Activated naive CD8-positive, alpha-beta T cell (primary cell): ENCODE data around the gene JAKMIP1.

Experiments
- H3K27ac Mint-ChIP-seq: one replicate; pipeline ENCODE4 v1.8.0; 2021; ENCODE audit warnings: mixed read lengths
- H3K27me3 Mint-ChIP-seq: one replicate; pipeline ENCODE4 v1.8.0; 2021; ENCODE audit warnings: mixed read lengths
- H3K36me3 Mint-ChIP-seq: one replicate; pipeline ENCODE4 v1.8.0; 2021; ENCODE audit warnings: mixed read lengths
- H3K4me1 Mint-ChIP-seq: one replicate; pipeline ENCODE4 v1.8.0; 2021; ENCODE audit warnings: low read depth, mixed read lengths
- H3K4me3 Mint-ChIP-seq: one replicate; pipeline ENCODE4 v1.8.0; 2021; ENCODE audit warnings: mild to moderate bottlenecking, mixed read lengths
- H3K9me3 Mint-ChIP-seq: one replicate; pipeline ENCODE4 v1.8.0; 2021; ENCODE audit warnings: low read depth, mixed read lengths

Gene JAKMIP1

DNA sequence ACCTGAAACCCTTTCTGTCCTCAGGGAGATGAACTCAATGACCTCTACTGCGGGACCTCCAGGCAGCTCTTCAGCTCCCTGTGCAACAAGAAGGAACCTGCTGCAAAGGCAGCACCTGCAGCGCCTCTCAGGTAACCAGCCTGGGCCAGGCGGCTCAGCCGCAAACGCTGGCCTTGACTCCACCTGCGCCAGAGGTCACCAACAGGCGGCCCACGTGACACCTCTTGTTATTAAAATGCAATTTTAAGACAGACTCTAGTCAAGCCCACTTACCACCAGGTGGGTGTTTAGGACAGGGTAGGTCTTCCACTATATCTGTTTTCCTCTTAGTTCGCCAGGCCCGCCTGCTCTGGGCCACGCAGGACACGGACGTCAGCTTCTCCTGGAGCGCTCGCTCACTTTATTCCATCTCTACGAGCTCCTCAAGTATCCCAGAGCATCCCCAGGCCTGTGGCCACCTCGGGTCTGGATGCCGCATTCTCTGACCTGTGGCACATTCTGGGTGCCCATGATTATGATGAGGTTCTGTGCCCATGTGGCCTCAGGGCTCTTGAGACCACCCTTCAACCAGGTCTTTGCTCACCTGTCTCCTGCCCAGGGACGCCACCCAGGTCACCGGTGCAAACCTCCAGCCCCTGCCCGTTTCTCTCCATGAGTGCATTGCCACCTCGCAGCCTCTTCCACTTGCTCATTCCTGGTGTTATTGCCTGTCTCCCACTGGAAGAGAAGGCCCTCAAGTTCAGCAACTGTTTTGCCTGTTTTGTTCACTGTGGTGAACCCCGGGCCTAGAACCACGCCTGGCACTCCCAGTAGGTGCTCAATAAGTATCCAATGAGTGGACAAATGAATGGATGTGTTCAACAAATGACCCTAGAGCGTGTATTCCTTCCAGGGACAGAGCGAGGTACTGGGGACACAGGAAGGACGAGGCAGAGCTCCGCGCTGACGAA, 32.8 kb upstream of the JAKMIP1 start:
- H3K4me1 Mint-ChIP-seq: no peaks in the 10 kb centered on the region
- no peak overlapping the region for H3K4me3 Mint-ChIP-seq
- H3K27me3 Mint-ChIP-seq: peaks cover 4% of the 10 kb centered on the region
- no peaks in the 10 kb centered on the region for H3K36me3 Mint-ChIP-seq
- H3K9me3 Mint-ChIP-seq: no peaks in the 10 kb centered on the region
- H3K27ac Mint-ChIP-seq: no peak overlapping the region

DNA sequence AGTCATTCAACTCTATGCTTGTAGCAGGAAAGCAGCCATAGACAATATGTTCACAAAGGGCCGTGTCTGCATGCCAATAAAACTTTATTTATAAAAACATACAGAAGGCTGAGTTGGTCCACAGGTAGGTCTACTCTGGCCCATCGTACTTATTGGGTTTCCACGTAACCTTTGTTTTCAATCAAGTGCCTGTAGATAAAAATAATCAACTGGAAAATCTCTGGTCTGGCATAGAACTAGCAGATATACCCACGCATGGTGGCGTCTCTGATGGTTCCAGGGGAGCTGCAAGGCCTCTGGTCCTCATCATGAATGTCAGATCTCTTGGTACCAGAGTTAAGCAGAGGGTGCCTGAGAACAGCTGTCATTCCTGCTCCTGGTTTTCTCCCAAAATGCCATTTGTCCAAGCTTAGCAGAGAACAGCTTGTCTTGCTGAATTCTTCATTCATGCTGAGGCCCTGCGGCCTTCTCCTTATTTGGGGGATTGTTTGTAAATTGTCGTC, 31.4 kb upstream of the JAKMIP1 start:
- Mint-ChIP-seq H3K4me1 (no peaks in the 10 kb centered on the region), H3K27me3 (peaks cover 8% of the 10 kb centered on the region), H3K36me3 (no peaks in the 10 kb centered on the region), H3K9me3 (no peaks in the 10 kb centered on the region), H3K27ac (no peak overlapping the region), H3K4me3 (no peak overlapping the region)

DNA sequence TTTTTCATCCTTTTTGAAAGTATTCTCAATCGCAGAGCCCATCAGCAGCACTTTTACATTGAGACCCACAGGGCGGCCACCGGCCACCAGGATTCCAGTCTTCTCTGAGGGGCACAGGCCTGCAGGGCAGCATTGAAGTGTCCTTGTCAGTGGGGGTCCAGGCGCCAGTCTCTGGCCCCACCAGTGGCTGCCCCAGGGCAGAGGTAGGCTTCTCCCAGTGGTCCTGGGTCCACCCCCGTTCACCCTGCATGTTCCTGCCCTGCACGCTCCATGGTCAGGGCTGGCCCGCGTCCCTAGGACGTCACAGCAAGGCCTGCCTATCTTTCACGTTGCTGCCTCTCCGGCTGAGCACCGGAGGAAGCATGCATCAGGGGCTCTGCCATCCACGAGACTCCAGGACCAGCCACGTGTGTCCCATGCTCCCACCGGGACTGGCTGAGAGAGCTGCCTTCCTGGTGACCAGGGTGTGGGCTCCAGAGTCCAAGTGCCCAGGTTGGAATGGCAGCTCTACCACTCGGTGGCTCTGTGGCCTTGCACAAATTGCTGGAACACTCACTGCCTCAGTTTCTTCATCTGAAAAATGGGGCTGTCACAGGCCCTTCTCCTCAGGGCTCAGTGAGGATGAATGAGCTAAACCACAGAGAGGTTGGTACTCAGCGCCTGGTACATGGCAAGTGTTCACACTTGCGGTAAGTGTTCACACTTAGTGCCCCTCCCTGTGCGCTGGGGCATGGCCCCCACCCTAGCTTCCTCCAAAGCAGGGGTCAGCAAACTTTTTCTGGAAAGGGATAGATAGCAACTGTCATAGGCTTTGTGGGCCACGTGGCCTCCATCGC, 30.7 kb upstream of the JAKMIP1 start:
- H3K9me3 Mint-ChIP-seq: no peaks in the 10 kb centered on the region
- H3K4me3 Mint-ChIP-seq: no peak overlapping the region
- H3K4me1 Mint-ChIP-seq: no peaks in the 10 kb centered on the region
- no peak overlapping the region for H3K27ac Mint-ChIP-seq
- H3K27me3 Mint-ChIP-seq: peaks cover 8% of the 10 kb centered on the region
- H3K36me3 Mint-ChIP-seq: no peaks in the 10 kb centered on the region

DNA sequence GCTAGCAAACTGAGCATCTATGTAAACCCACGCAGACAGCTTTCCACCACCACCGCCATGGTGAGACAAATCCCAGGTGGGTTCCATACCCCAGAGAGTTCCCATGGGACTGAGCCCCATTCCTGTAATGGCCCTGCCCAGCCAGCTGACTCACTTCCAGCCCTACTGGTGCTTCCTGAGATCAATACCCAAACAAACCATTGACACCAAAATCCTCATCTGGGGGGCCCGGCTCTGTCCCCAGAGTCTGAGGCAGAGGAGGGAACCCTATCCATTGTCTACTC, 30.1 kb upstream of the JAKMIP1 start:
- peaks cover 10% of the 10 kb centered on the region for H3K27me3 Mint-ChIP-seq
- H3K36me3 Mint-ChIP-seq: no peaks in the 10 kb centered on the region
- no peak overlapping the region for H3K27ac Mint-ChIP-seq
- H3K9me3 Mint-ChIP-seq: no peaks in the 10 kb centered on the region
- no peaks in the 10 kb centered on the region for H3K4me1 Mint-ChIP-seq
- H3K4me3 Mint-ChIP-seq: no peak overlapping the region

DNA sequence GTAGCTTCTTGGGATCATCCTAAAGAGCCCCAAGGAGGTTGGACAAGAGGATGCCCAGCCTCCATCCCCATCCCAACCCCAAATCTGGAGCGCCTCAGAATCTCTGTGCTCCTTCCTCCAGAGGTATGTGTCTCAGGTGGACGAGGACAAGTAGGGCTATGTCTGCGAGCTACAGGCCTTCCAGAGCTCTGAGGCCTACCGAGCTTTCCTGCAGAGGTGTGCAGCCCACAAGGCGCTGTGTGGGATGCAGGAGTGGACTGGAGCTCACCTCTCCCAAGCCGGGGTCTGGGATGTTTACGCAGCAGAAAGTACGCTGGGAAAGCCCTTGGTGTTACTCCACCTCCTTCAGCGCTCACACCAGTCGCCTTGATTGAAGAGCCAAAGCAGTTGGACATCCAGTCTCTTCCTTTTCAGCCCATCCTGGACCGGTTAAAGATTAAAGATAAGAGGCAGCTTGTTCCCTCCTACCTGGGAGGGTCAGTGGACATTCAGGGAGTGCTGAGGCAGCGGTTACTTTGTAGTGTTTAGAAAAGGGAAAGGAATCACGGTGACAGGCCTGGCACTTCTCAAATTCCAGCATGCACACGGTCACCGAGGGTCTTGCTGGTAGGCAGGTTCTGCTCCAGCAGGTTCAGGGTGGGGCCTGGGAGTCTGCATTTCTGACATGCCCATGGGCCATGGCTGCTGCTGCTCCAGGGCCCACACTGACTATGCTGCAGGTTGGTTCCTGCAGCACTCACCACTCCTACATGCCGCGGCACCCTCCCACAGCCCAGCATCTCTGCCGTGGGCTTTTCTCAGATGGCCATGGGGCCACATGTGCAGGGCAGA, 29.5 kb upstream of the JAKMIP1 start:
- Mint-ChIP-seq H3K27me3 (peaks cover 10% of the 10 kb centered on the region), H3K9me3 (no peaks in the 10 kb centered on the region), H3K27ac (no peak overlapping the region), H3K36me3 (no peaks in the 10 kb centered on the region), H3K4me1 (no peaks in the 10 kb centered on the region), H3K4me3 (no peak overlapping the region)

DNA sequence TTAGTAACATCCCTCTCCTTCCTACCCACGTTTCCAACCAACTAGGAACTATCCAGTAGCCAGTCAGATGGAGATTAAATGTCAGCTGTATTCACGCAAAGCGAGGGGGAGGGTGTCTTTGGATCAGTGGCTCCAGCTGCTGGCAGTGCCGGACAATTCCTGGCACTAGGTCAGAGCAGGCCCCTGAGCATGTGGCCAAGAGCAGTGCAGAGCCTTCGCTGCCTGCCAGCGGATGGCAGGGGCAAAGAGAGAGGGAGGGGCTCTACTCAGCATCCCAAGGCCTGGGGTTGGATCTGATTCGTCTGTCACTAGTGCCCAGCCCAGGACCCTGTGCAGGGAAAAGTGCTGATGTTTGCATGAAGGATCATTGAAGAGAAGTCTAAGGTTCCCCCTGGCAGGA, 28.7 kb upstream of the JAKMIP1 start:
- Mint-ChIP-seq H3K9me3 (no peaks in the 10 kb centered on the region), H3K4me1 (no peaks in the 10 kb centered on the region), H3K27me3 (peaks cover 14% of the 10 kb centered on the region), H3K27ac (no peak overlapping the region), H3K36me3 (no peaks in the 10 kb centered on the region), H3K4me3 (no peak overlapping the region)

DNA sequence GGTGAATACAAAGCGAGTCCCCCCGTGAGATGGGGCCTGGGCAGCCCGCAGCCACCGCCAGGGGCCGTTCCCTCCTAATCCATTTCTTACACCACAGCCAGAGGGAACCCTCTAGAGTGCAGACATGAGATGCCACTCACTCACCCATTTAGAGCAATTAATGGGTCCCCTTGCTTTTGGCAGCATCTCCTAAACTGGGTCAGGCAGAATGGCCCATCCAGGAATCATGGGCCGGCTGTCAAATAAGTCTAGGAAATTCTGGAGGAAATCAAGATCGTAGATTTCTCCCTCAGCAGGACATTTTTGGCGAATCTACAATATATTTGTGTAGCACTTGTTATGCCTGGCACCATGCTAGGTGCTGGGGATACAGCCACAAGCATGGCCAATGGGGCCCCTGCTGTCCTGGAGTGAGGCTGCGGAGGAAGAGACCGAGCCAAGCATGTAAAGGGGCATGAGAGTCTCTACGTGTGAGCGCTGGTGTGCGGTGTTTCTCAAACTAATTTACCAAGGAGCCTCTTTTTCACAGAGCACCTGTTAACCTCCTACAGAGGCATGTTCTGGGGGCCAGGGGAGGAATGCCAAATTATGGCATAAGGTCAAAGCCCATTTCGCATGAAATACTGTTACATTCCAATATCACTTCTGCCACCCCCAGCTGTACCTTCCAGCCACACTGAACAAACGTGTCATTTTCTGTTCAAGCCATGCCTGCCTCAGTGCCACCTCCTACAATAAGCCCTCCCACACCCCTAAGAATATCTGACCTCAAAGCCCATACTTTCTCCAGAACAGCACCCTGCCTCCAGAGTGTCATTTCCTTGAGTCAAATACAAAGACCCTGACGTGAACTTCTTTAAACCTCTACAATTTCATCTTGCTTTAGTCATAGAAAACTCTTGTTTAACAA, 28.1 kb upstream of the JAKMIP1 start:
- no peaks in the 10 kb centered on the region for H3K4me1 Mint-ChIP-seq
- H3K4me3 Mint-ChIP-seq: no peak overlapping the region
- no peaks in the 10 kb centered on the region for H3K9me3 Mint-ChIP-seq
- no peak overlapping the region for H3K27ac Mint-ChIP-seq
- no peaks in the 10 kb centered on the region for H3K36me3 Mint-ChIP-seq
- H3K27me3 Mint-ChIP-seq: peaks cover 17% of the 10 kb centered on the region

DNA sequence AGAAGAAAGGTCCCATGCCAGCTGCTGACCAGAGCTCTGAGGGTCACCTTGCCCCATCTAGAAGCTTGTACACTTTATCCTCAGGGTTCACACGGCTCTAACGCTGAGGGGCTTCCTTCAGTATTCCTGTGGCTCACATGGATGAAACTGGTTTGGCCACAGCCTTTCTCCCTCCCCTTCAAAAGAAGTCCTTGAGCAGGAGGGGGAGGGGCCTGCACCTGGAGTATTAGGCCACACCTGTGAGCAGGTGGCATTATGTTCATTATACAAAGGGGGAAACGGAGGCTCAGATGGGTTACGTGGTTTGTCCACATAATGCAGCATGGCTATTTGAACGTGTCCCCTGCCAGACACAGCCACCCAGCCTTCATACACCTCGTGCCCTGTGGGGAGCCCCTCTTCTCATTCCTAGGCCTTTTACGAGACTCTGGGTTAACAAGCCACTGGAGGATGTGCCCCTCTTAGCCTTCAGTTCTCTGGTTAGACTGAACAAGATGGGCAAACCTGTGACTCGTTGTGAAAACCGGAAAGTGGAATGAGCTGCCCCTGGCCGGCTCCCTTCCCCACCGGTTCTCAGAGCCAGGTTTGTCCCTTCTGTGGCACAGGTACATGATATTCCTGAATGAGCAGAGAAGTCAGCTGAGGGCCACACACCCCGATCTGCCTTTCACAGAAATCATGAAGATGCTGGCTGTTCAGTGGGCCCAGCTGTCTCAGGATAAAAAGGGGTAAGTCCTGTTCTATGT, 27.2 kb upstream of the JAKMIP1 start:
- Mint-ChIP-seq H3K27me3 (peaks cover 20% of the 10 kb centered on the region), H3K4me3 (no peak overlapping the region), H3K27ac (no peak overlapping the region), H3K36me3 (no peaks in the 10 kb centered on the region), H3K9me3 (no peaks in the 10 kb centered on the region), H3K4me1 (no peaks in the 10 kb centered on the region)

DNA sequence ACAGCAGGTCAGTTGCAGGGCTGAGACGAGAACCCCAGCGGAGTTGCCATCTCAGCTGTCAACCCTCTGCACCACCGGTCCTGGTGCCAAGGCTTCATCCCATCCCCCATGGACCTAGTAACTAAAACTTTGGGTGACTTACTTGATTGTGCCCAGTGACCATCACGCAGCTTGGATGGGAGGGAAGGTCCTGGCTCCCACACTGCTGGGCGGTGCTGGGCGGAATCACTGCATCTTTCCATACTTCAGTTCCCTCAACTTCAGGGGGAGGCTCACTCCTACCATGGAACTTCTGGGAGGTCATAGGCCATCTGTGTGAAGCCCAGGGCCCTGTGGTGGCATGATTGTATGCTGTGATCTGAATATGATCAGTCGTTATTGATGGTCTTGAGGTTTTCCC, 26.2 kb upstream of the JAKMIP1 start:
- H3K9me3 Mint-ChIP-seq: no peaks in the 10 kb centered on the region
- H3K36me3 Mint-ChIP-seq: no peaks in the 10 kb centered on the region
- H3K27ac Mint-ChIP-seq: no peak overlapping the region

DNA sequence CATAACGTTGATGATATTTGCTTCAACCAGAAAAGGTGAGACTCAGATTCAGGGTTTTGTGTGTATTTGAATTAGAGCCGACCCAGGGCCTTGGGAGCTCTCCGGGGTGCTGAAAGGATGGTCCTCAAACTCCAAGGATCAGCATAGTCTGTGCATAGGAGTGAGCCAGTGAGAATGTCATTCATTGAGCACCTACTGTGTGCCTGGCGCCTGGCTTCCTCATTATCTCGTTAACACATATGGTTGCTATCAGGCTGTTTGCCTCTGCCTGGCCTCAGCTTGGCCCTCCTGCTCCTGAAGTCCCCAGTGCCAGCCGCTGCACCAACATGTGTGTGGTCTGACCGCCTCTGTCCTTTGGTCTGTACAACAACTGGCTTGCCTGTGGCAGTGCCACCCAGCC, 25.1 kb upstream of the JAKMIP1 start:
- H3K27ac Mint-ChIP-seq: no peak overlapping the region
- H3K4me1 Mint-ChIP-seq: no peaks in the 10 kb centered on the region
- no peak overlapping the region for H3K4me3 Mint-ChIP-seq
- no peaks in the 10 kb centered on the region for H3K9me3 Mint-ChIP-seq
- peaks cover 30% of the 10 kb centered on the region for H3K27me3 Mint-ChIP-seq
- H3K36me3 Mint-ChIP-seq: no peaks in the 10 kb centered on the region

More for the DNA sequence above, 26.2 kb upstream of the JAKMIP1 start:
- Mint-ChIP-seq H3K4me1 (no peaks in the 10 kb centered on the region), H3K27me3 (peaks cover 22% of the 10 kb centered on the region), H3K4me3 (no peak overlapping the region)

DNA sequence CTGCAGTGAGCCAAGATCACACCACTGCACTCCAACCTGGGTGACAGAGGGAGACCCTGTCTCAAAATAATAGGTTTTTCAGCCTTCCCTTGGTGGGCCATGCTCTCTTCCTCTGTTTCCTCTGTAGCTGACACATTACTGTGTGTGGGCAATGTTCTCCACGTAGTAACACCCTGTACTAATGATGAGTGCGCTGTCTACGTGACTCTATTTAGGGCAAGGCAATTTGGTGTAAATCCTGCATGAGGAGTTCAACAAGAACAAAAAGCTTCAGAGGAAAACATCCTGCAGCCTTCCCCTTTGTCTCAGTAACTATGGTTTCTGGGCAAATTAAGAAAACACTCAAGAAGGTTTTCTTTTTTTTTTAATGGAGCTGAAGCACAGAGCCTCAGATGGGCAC, 24.4 kb upstream of the JAKMIP1 start:
- H3K27me3 Mint-ChIP-seq: peaks cover 35% of the 10 kb centered on the region
- H3K27ac Mint-ChIP-seq: no peak overlapping the region
- no peak overlapping the region for H3K4me3 Mint-ChIP-seq
- no peaks in the 10 kb centered on the region for H3K9me3 Mint-ChIP-seq
- H3K4me1 Mint-ChIP-seq: no peaks in the 10 kb centered on the region
- H3K36me3 Mint-ChIP-seq: no peaks in the 10 kb centered on the region

DNA sequence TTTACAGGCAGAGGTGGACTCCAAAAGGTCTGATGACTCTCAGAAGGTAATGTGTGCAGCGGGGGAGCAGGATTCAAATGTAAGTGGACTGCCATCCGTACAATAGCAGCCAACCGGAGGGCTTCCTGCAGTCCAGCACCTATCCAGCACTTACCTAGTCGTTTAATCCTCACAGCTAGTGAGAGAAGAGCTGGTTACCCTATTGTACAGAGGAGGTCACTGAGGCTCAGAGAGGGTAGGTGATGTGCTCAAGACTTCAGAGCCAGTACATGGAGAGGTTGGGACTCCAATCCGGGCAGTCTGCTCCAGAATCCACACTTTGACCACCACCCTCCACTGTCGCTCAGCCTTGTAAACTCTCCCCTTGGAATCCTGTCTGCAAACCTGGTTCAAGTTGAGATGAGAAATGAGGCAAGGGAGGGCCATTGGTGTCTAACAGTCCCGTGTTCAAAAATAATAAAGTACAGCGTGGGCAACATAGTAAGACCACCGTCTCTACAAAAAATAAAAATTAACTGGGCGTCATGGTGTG, 22.5 kb upstream of the JAKMIP1 start:
- Mint-ChIP-seq H3K27ac (no peak overlapping the region), H3K27me3 (peaks cover 39% of the 10 kb centered on the region), H3K9me3 (no peaks in the 10 kb centered on the region), H3K4me3 (no peak overlapping the region), H3K36me3 (no peaks in the 10 kb centered on the region), H3K4me1 (no peaks in the 10 kb centered on the region)
